ENCODE measurements around the gene SMARCAL1. TPM values are rescaled to one million over a fixed set of nuclear protein-coding genes. Genes with fewer than 3 reads are reported as not detected.

SMARCAL1 gene
- total and polyA plus RNA-seq, 2 of the 13 experiments (the other 11 are each of a cell fraction or from before 2014, with no cell fraction given), result 12.7 to 21.3 TPM

DNA sequence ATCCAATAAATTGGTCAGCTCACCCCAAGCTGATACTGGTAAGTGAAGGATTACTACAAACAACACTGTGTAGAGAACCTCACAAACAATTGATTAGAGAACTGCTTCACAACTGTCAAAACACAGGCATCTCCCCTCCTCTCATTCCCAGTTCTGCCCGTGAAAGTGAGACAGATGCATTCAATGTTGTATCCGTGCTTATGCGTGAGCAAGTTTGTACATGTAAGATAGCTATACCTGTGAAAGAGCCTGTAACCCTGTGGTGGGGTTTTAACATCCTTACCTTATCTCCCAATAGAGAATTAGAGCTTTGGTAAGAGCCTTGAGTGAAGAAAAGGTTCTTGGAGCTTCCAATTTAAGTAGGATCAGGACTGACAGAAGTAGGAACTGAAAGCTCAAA, 49.1 kb upstream of the SMARCAL1 start (continued):
- TF ChIP-seq, protein P1, sequence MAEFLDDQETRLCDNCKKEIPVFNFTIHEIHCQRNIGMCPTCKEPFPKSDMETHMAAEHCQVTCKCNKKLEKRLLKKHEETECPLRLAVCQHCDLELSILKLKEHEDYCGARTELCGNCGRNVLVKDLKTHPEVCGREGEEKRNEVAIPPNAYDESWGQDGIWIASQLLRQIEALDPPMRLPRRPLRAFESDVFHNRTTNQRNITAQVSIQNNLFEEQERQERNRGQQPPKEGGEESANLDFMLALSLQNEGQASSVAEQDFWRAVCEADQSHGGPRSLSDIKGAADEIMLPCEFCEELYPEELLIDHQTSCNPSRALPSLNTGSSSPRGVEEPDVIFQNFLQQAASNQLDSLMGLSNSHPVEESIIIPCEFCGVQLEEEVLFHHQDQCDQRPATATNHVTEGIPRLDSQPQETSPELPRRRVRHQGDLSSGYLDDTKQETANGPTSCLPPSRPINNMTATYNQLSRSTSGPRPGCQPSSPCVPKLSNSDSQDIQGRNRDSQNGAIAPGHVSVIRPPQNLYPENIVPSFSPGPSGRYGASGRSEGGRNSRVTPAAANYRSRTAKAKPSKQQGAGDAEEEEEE (CRISPR knock-in tag; IDR thresholded peaks at IDR 0.05; ENCODE audit: borderline replicate concordance), result no peak
- TF ChIP-seq CBX1 (IDR thresholded peaks at IDR 0.05; ENCODE audit: low read depth) (no peak), RFX1 (IDR thresholded peaks at IDR 0.05) (no peak), ZNF772 (CRISPR knock-in tag; IDR thresholded peaks at IDR 0.05) (no peak), ZNF788 (CRISPR knock-in tag; IDR thresholded peaks at IDR 0.05; ENCODE audit: borderline replicate concordance) (no peak)

DNA sequence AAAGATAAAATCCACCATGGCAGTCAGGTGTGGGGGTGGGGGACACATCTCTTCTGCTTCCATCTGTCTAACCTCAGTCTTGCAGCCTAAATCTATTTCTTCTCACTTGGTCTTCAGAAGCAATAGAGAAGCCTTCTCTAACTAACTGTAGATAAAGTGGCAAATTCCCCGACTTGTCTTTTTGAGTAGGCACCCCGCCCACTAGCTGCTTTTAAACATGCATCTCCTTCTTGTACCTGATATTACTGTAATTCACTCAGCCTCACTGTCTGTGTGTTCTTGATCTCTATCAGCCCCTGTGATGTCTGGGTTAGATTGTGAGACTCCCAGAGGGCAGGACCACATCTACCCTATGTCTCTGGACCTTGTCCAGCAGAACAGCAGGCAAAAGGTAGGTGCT, 46.8 kb upstream of the SMARCAL1 start:
- H4K20me1 ChIP-seq (ENCODE audit: insufficient read depth, low read length), result no peaks in the 10 kb centered on the region
- H3K36me3 ChIP-seq (replicated peaks in 1 of 2; ENCODE audit: control insufficient read depth in 1 of 2, insufficient read depth in 2 of 2, low read length in 2 of 2), result no peaks in the 10 kb centered on the region
- H2AFZ ChIP-seq (ENCODE audit: low read length), result no peak overlapping the region
- H3K4me1 ChIP-seq (ENCODE audit: insufficient read depth, low read length), result no peaks in the 10 kb centered on the region
- in situ Hi-C loops (cut with HindIII; ENCODE audit: extremely low pct_ligation_motif_present, low pct_unique_long_range_greater_than_20kb) (no loop called here), intact Hi-C loops (cut with micrococcal nuclease; ENCODE audit: unreplicated experiment) (no loop called here)
- ChIA-PET POLR2A (no interaction called here), CTCF (ENCODE audit: low intra/inter-chr PET ratio, low total read pairs) (no interaction called here)
- H3K4me3 ChIP-seq (replicated peaks in 1 of 3; ENCODE audit: insufficient read depth in 1 of 3, low read depth in 2 of 3, low read length in 3 of 3), result no peak overlapping the region
- FAIRE-seq, result no peak
- DNase-seq (ENCODE audit: low spot score), result no peak
- BruUV-seq (replicated peaks), result no TSS peak
- H3K4me2 ChIP-seq (ENCODE audit: low read depth, low read length), result no peak overlapping the region
- H3K9me3 ChIP-seq (ENCODE audit: low read length), result no peaks in the 10 kb centered on the region
- TF ChIP-seq MAFK (conservative IDR thresholded peaks at IDR 0.05 in 1 of 2, IDR thresholded peaks at IDR 0.05 in 1 of 2; ENCODE audit: low read length in 2 of 2), result no peak
- no peak for TF ChIP-seq ATF7 (IDR thresholded peaks at IDR 0.05)
- TF ChIP-seq ATF7 (CRISPR knock-in tag; IDR thresholded peaks at IDR 0.05), result no peak
- TF ChIP-seq BORCS8-MEF2B (CRISPR knock-in tag; IDR thresholded peaks at IDR 0.05), result no peak
- TF ChIP-seq TBX2 (CRISPR knock-in tag; IDR thresholded peaks at IDR 0.05; ENCODE audit: borderline replicate concordance), result no peak
- TF ChIP-seq ZNF605 (CRISPR knock-in tag; IDR thresholded peaks at IDR 0.05), result no peak
- TF ChIP-seq ZNF652 (CRISPR knock-in tag; IDR thresholded peaks at IDR 0.05; ENCODE audit: borderline replicate concordance, low read depth), result no peak
- no peak for ATAC-seq
- 6% methylated on average over 2 of the region's 2 CpGs for WGBS (ENCODE audit: low lambda C conversion rate)
- H3K79me2 ChIP-seq (ENCODE audit: insufficient read depth, low read length), result no peaks in the 10 kb centered on the region
- no peak overlapping the region for H3K27ac ChIP-seq (ENCODE audit: extremely low read length, insufficient read depth, low read length)
- H3K27me3 ChIP-seq (ENCODE audit: control insufficient read depth in 1 of 2, insufficient read depth in 2 of 2, low read length in 2 of 2), result peaks cover 0 to 15% of the 10 kb centered on the region in 2 experiments; a peak in 2 of 5 replicates
- no peak overlapping the region for H3K9ac ChIP-seq (ENCODE audit: insufficient read depth, low read depth, low read length)
